NT2/D1 (cell line): ENCODE results near the gene RBFOX1.

Experiments
- SUZ12 ChIP-seq: IDR thresholded peaks from 2 replicates; pipeline ENCODE4 v1.6.1; 2011; ENCODE audit not compliant: insufficient read length, insufficient read depth; ENCODE audit errors: extremely low read depth
- YY1 ChIP-seq: IDR thresholded peaks from 2 replicates; pipeline ENCODE4 v1.6.1; 2011; ENCODE audit not compliant: insufficient read length, insufficient read depth
- ZNF274 ChIP-seq: IDR thresholded peaks from 2 replicates; pipeline ENCODE4 v1.6.1; 2011; ENCODE audit warnings: mild to moderate bottlenecking, low read depth, low read length

GRCh38 chr16:7336742-7337141 is 4.1 kb downstream of the RBFOX1 start:
- TF ChIP-seq YY1, result no peak
- TF ChIP-seq ZNF274, result no peak
- no peak for TF ChIP-seq SUZ12
